ENCODE results near the gene ARHGAP28.

- TF ChIP-seq CTCF (IDR thresholded peaks at IDR 0.05; ENCODE audit: insufficient read depth, low read length) (no peak), POLR2AphosphoS5 (IDR thresholded peaks at IDR 0.05; ENCODE audit: low read depth) (no peak), SPI1 (IDR thresholded peaks at IDR 0.05; ENCODE audit: borderline replicate concordance, low read depth) (no peak)
Observed at GRCh38 chr18:6750411-6750810, 20.9 kb downstream of the ARHGAP28 start.
